ENCODE measurements around the gene EGFR.

Gene EGFR

DNA sequence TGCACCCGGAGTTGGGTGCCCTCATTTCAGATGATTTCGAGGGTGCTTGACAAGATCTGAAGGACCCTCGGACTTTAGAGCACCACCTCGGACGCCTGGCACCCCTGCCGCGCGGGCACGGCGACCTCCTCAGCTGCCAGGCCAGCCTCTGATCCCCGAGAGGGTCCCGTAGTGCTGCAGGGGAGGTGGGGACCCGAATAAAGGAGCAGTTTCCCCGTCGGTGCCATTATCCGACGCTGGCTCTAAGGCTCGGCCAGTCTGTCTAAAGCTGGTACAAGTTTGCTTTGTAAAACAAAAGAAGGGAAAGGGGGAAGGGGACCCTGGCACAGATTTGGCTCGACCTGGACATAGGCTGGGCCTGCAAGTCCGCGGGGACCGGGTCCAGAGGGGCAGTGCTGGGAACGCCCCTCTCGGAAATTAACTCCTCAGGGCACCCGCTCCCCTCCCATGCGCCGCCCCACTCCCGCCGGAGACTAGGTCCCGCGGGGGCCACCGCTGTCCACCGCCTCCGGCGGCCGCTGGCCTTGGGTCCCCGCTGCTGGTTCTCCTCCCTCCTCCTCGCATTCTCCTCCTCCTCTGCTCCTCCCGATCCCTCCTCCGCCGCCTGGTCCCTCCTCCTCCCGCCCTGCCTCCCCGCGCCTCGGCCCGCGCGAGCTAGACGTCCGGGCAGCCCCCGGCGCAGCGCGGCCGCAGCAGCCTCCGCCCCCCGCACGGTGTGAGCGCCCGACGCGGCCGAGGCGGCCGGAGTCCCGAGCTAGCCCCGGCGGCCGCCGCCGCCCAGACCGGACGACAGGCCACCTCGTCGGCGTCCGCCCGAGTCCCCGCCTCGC is at the start of gene EGFR:
TSS of gene EGFR (plus strand) at position 657 of the 830 bp plus-strand sequence. CDS start 261 bp downstream, outside the sequence.
- peak; percentile 91 for DNase-seq (ENCODE audit: low spot score)
- Histone ChIP-seq H3K27ac (peak within 1 kb of the TSS; percentile 94 to 95), H3K4me3 (peak within 1 kb of the TSS; percentile 90)
- TF ChIP-seq, protein P1, sequence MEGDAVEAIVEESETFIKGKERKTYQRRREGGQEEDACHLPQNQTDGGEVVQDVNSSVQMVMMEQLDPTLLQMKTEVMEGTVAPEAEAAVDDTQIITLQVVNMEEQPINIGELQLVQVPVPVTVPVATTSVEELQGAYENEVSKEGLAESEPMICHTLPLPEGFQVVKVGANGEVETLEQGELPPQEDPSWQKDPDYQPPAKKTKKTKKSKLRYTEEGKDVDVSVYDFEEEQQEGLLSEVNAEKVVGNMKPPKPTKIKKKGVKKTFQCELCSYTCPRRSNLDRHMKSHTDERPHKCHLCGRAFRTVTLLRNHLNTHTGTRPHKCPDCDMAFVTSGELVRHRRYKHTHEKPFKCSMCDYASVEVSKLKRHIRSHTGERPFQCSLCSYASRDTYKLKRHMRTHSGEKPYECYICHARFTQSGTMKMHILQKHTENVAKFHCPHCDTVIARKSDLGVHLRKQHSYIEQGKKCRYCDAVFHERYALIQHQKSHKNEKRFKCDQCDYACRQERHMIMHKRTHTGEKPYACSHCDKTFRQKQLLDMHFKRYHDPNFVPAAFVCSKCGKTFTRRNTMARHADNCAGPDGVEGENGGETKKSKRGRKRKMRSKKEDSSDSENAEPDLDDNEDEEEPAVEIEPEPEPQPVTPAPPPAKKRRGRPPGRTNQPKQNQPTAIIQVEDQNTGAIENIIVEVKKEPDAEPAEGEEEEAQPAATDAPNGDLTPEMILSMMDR (IDR thresholded peaks at IDR 0.05) = no peak

DNA sequence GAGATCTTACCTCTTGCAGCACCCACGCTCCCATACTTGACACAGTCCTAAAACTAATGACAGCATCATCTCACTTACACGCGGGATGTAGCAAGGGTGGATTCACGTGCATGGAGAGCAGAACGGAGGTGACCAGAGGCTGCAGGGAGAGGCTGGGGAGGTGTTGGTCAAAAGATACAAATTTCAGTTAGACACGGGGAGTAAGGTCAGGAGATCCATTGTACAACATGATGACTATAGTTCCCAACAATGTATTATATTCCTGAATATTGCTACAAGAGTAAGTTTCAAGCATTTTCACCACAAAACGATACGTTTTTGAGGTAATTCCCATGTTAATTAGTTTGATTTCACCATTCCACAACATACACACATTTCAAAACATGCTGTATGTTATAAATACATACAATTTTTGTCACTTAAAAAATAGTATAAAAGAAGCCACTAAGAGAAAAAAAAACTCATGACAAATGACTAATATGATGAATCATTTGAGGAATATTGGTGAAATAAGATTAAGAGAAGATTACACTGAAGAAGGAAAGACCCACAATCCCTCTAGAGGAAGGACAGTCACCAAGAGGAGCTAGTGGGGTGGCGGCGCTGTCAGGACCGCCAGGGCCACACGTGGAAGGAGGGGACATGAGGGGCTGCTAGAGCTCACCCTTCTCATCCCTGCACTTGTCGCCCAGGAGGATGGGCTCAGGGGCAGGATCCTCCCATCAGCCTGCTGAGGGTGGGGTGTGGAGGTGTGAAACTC is 49.4 kb upstream of the EGFR start:
- no peak for DNase-seq (ENCODE audit: low spot score)
- TF ChIP-seq, protein P1 (IDR thresholded peaks at IDR 0.05) = no peak
- no peak overlapping the region for H3K4me3 ChIP-seq
- no peak overlapping the region for H3K27ac ChIP-seq

DNA sequence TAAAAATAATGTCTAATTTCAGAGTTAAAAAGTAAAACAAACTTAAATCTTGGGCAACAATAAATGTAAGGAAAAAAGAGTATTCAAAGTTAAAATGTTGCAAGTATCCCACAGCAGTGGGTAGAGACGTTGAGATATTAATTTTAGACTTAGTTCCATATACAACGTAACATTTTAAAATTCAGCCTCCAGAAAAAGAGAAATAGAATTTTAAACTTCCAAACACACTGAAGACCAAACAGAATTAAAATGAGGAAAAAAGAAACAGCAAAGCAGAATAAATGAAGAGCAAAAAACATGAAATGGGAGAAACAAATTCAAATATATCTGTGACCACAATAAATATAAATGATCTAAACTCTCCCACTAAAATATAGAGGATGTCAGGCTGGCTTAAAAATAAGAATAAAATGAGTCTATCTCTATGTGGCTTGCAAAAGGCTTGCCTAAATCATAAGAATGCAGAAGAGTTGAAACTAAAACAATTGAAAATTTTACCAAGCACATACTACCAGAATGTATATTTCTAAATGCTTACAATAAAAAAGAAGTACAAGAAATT is 46.0 kb upstream of the EGFR start:
- no peak overlapping the region for H3K4me3 ChIP-seq
- TF ChIP-seq, protein P1 (IDR thresholded peaks at IDR 0.05) = no peak
- DNase-seq (ENCODE audit: low spot score) = no peak
- no peak overlapping the region for H3K27ac ChIP-seq

DNA sequence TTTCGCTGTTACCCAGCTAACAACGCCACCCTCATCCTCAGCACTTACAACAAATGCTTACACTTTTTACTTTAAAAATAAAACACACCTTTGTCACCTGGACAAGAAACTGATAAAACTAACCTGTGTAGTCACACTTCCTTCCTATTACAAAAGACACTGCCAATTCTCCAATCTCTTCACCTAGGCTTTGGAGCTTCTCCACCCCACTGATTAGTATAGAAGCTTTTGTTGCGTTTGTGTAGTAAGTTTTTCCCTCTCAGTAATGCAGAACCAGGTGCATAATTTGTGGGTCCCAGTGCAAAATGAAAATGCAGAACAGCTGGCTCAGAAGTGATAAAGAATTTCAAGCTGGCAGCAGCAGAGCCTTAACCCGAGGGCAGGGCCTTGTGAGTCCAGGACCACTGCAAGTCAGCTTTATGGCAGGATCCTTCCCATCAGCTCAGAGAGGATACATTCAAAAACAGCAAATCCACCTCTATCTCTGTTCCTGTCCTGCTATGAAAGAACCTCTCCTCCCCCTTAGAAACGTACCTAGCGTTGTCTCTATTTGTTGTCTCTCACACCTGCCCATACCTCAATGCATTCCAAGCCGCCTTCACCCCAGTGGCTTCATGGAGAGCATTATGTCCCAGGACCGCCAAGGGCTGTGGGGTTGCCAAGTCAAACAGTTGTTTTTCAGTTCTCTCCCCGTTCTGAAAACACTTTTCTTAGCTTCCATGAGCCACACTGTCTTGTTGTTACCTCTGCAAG is 40.3 kb upstream of the EGFR start:
- no peak overlapping the region for H3K27ac ChIP-seq
- DNase-seq (ENCODE audit: low spot score) = no peak
- TF ChIP-seq, protein P1 (IDR thresholded peaks at IDR 0.05) = no peak

DNA sequence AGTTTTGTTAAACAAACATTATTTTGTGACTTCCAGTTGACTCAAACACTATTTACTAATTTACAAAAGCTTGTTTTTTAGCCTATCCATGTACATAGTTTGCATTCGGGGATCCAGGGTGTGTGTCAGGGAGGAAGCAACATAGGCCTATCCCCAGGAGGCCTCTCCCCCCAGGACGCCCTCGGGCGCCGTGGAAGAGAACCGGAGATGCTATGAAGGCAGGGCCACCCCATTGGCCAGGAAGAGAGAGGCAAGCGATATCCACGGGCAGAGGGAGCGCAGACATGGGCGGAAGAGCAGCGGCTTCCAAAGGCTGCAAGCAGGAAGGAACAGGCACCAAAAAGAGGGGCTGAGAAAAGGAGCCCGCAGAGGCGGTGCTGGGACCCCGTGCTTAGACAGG is 38.3 kb upstream of the EGFR start:
- H3K4me3 ChIP-seq = no peak overlapping the region
- TF ChIP-seq, protein P1 (IDR thresholded peaks at IDR 0.05) = no peak
- no peak for DNase-seq (ENCODE audit: low spot score)
- H3K27ac ChIP-seq = no peak overlapping the region

More for the DNA sequence above, 40.3 kb upstream of the EGFR start:
- no peak overlapping the region for H3K4me3 ChIP-seq

DNA sequence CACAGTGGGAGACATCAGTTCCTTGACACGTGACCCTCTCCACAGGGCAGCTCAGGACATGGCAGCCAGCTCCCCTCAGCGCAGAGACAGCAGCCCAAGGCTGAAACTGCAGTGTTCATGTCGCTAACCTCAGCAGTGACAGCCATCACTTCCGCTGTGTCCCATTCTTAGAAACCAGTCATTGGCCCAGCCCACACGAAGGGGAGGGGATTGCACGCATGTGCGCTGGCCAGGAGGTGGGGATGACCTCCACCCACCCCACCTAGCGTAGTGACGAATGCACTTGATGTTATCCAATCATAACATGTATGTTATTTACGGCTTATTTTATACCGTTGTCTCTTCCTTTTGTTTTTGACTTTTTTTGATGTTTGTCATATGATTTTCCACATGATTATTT is 36.9 kb upstream of the EGFR start:
- Histone ChIP-seq H3K27ac (no peak overlapping the region), H3K4me3 (no peak overlapping the region)
- TF ChIP-seq, protein P1 (IDR thresholded peaks at IDR 0.05) = no peak
- DNase-seq (ENCODE audit: low spot score) = no peak

Measured in coronary artery (tissue), 2 donors.